ENCODE data around the gene CCT7. TPM values are rescaled to one million over a fixed set of nuclear protein-coding genes. Genes with fewer than 3 reads are reported as not detected.

Gene CCT7
- total RNA-seq, 1 donor from 2014 or later: 295 TPM

- POLR2A ChIA-PET: no interaction called here
- Mint-ChIP-seq H3K36me3 (ENCODE audit: low read depth) (peaks cover 2% of the 10 kb centered on the region), H3K27me3 (peaks cover 18% of the 10 kb centered on the region), H3K27ac (no peak overlapping the region), H3K4me3 (no peak overlapping the region), H3K9me3 (no peaks in the 10 kb centered on the region), H3K4me1 (peaks cover 31% of the 10 kb centered on the region)
- CTCF ChIA-PET: interaction anchor here (2.2 kb wide), 1 partner anchor 34 kb away, joined by 6 read pairs; no protein-coding TSS in a partner anchor
- intact Hi-C loops (cut with micrococcal nuclease): no loop called here
- no peak for TF ChIP-seq CTCF (IDR thresholded peaks at IDR 0.05)
- no peak for ATAC-seq (ENCODE audit: low read depth)
- no peak for DNase-seq
These were observed 23.4 kb upstream of the CCT7 start for GRCh38 chr2:73210696-73211095.

GRCh38 chr2:73212098-73212447 is 22.0 kb upstream of the CCT7 start:
- no peak overlapping the region for H3K4me3 Mint-ChIP-seq
- intact Hi-C loops (cut with micrococcal nuclease): loop anchor here (1.0 to 2.0 kb wide), 6 partner anchors 35 to 441 kb away; no protein-coding TSS in a partner anchor
- H3K27ac Mint-ChIP-seq: no peak overlapping the region
- H3K9me3 Mint-ChIP-seq: no peaks in the 10 kb centered on the region
- CTCF ChIA-PET: interaction anchor here (0.7 to 2.9 kb wide), 14 partner anchors 18 to 440 kb away, joined by 3 to 32 read pairs (median 6); partner anchors contain the start of genes CCT7 and PRADC1
- peaks cover 2% of the 10 kb centered on the region for H3K36me3 Mint-ChIP-seq (ENCODE audit: low read depth)
- DNase-seq: no peak
- H3K4me1 Mint-ChIP-seq: peaks cover 32% of the 10 kb centered on the region
- POLR2A ChIA-PET: interaction anchor here (0.8 to 2.6 kb wide), 5 partner anchors 9 to 73 kb away, joined by 3 to 28 read pairs (median 6); partner anchors contain the start of genes CCT7, FBXO41 and PRADC1
- peaks cover 15% of the 10 kb centered on the region for H3K27me3 Mint-ChIP-seq
- no peak for TF ChIP-seq CTCF (IDR thresholded peaks at IDR 0.05)
- no peak for ATAC-seq (ENCODE audit: low read depth)

GRCh38 chr2:73212448-73213176 is 21.5 kb upstream of the CCT7 start:
- Mint-ChIP-seq H3K36me3 (ENCODE audit: low read depth) (peaks cover 2% of the 10 kb centered on the region), H3K4me3 (peak overlapping the region; percentile 49), H3K9me3 (no peaks in the 10 kb centered on the region), H3K4me1 (peaks cover 32% of the 10 kb centered on the region), H3K27ac (no peak overlapping the region), H3K27me3 (peaks cover 14% of the 10 kb centered on the region)
- CTCF ChIA-PET: interaction anchor here (0.7 to 2.9 kb wide), 15 partner anchors 11 to 441 kb away, joined by 3 to 32 read pairs (median 4); partner anchors contain the start of genes CCT7 and PRADC1
- no peak for TF ChIP-seq CTCF (IDR thresholded peaks at IDR 0.05)
- ATAC-seq (ENCODE audit: low read depth) (peak; percentile 60), DNase-seq (peak; percentile 64)
- intact Hi-C loops (cut with micrococcal nuclease): loop anchor here (1.0 to 2.0 kb wide), 6 partner anchors 35 to 442 kb away; no protein-coding TSS in a partner anchor
- POLR2A ChIA-PET: interaction anchor here (0.7 to 2.6 kb wide), 4 partner anchors 13 to 72 kb away, joined by 3 to 28 read pairs (median 6); partner anchors contain the start of genes CCT7, FBXO41 and PRADC1

GRCh38 chr2:73214120-73215035 is 19.7 kb upstream of the CCT7 start, which contains the start of gene SMYD5:
SMYD5 (plus strand) TSS chr2:73214245; CDS start chr2:73214267, 22 bp downstream.
- peaks cover 32% of the 10 kb centered on the region for H3K4me1 Mint-ChIP-seq
- peaks cover 3% of the 10 kb centered on the region for H3K27me3 Mint-ChIP-seq
- peak within 1 kb of the TSS; percentile 87 for H3K4me3 Mint-ChIP-seq
- peak; percentile 90 for DNase-seq
- TF ChIP-seq CTCF (IDR thresholded peaks at IDR 0.05): no peak
- POLR2A ChIA-PET: interaction anchor here (0.6 to 2.6 kb wide), 6 partner anchors 19 to 143 kb away, joined by 4 to 28 read pairs (median 5); partner anchors contain the start of genes CCT7, PRADC1 and SFXN5
- no peaks in the 10 kb centered on the region for H3K9me3 Mint-ChIP-seq
- H3K27ac Mint-ChIP-seq: peak within 1 kb of the TSS; percentile 89
- CTCF ChIA-PET: interaction anchor here (2.1 to 2.9 kb wide), 2 partner anchors 37 to 129 kb away, joined by 22 to 32 read pairs; no protein-coding TSS in a partner anchor
- peak; percentile 94 for ATAC-seq (ENCODE audit: low read depth)
- peaks cover 6% of the 10 kb centered on the region for H3K36me3 Mint-ChIP-seq (ENCODE audit: low read depth)
- intact Hi-C loops (cut with micrococcal nuclease): loop anchor here (1.0 kb wide), 6 partner anchors 19 to 171 kb away; partner anchors contain the start of genes ALMS1, FBXO41, PRADC1 and SFXN5
